Kidney epithelial cell (primary cell): ENCODE results near the gene CAPN10. TPM values are rescaled to one million over a fixed set of nuclear protein-coding genes. Genes with fewer than 3 reads are reported as not detected.

ENCODE experiments used
- DNase-seq: peaks from one replicate; pipeline ENCODE4 v3.0.0-alpha.2; 2010; ENCODE audit warnings: low read depth
- H3K27me3 ChIP-seq: 2 replicates; pipeline ENCODE4 v1.6.0; 2011; ENCODE audit warnings: low read length; ENCODE audit not compliant: control insufficient read depth, insufficient read depth
- H3K36me3 ChIP-seq: 2 replicates; pipeline ENCODE4 v1.5.1; 2011; ENCODE audit warnings: low read length; ENCODE audit not compliant: control insufficient read depth, insufficient read depth
- H3K4me3 ChIP-seq: 2 replicates; pipeline ENCODE4 v1.5.1; 2011; ENCODE audit warnings: low read depth, mild to moderate bottlenecking, control low read depth, low read length
- CTCF ChIP-seq: IDR thresholded peaks from 2 replicates; pipeline ENCODE4 v1.5.1; 2011; ENCODE audit warnings: mild to moderate bottlenecking, moderate library complexity, low read length, control low read depth, inconsistent platforms; ENCODE audit not compliant: insufficient read depth, poor library complexity, severe bottlenecking
- total RNA-seq: library from RNA; depleted of rRNA; stranded (reverse); fragments of >200 nt; gene quantifications from 2 replicates; pipeline ENCODE4 v1.2.3, GENCODE V29; 2015

CAPN10 gene
- total RNA-seq, 1 donor from 2014 or later, result 31.5 TPM

GRCh38 chr2:240646900-240647502, 60.5 kb downstream of the CAPN10 start:
- no peak overlapping the region for H3K4me3 ChIP-seq
- peaks cover 40% of the 10 kb centered on the region for H3K27me3 ChIP-seq
- no peak for DNase-seq
- no peak for TF ChIP-seq CTCF
- no peaks in the 10 kb centered on the region for H3K36me3 ChIP-seq

GRCh38 chr2:240647503-240648154, 61.1 kb downstream of the CAPN10 start:
- peaks cover 40% of the 10 kb centered on the region for H3K27me3 ChIP-seq
- no peak for DNase-seq
- H3K36me3 ChIP-seq, result no peaks in the 10 kb centered on the region
- no peak for TF ChIP-seq CTCF
- H3K4me3 ChIP-seq, result no peak overlapping the region

GRCh38 chr2:240648155-240648649, 61.7 kb downstream of the CAPN10 start:
- DNase-seq, result no peak
- Histone ChIP-seq H3K36me3 (no peaks in the 10 kb centered on the region), H3K27me3 (peaks cover 35% of the 10 kb centered on the region), H3K4me3 (no peak overlapping the region)
- TF ChIP-seq CTCF, result no peak

Other genes with a start within 250 kb of the CAPN10 start
- gene GPC1, start 151.1 kb upstream of the CAPN10 start, total RNA-seq, result 75.2 and 81.7 TPM in 2 replicates
- 7.1 and 13.1 TPM in 2 replicates for gene ANKMY1, start 28.7 kb upstream of the CAPN10 start, total RNA-seq
- 4.2 and 7.6 TPM in 2 replicates for gene DUSP28, start 26.4 kb upstream of the CAPN10 start, total RNA-seq
- gene RNPEPL1, start 18.2 kb upstream of the CAPN10 start, total RNA-seq, result 91.3 and 122 TPM in 2 replicates
- 0.62 and 1.3 TPM in 2 replicates for gene GPR35, start 38.7 kb downstream of the CAPN10 start, total RNA-seq
- not detected in 2 replicates for gene AQP12B, start 96.2 kb downstream of the CAPN10 start, total RNA-seq
- gene AQP12A, start 105.1 kb downstream of the CAPN10 start, total RNA-seq, result not detected in 2 replicates
- gene KIF1A, start 233.5 kb downstream of the CAPN10 start, total RNA-seq, result 178 and 203 TPM in 2 replicates